B cell (primary cell): ENCODE measurements around the gene RAI1.

Experiments used
- CTCF ChIP-seq: fragments of 200-600 bp; IDR thresholded peaks from one replicate; pipeline ENCODE4 v1.8.0; 2022; ENCODE audit warnings: antibody characterized with exemption, mild to moderate bottlenecking
- EZH2 ChIP-seq: IDR thresholded peaks from 2 replicates; pipeline ENCODE4 v1.6.1; 2012; ENCODE audit warnings: borderline replicate concordance, low read depth, mild to moderate bottlenecking, moderate library complexity, low read length; ENCODE audit not compliant: insufficient read depth, poor library complexity, severe bottlenecking

GRCh38 chr17:17709815-17710321 lies 28.6 kb downstream of the RAI1 start:
- TF ChIP-seq CTCF = no peak
- TF ChIP-seq EZH2 = no peak
